HG03565 (cell line): ENCODE results near the gene DLG2.

Experiments
- ATAC-seq: cut with Tn5 transposase; IDR thresholded peaks from one replicate; pipeline ENCODE4 v1.9.1; 2021; ENCODE audit warnings: mild to moderate bottlenecking, moderate library complexity; ENCODE audit not compliant: unreplicated experiment

Gene DLG2

GRCh38 chr11:83723999-83724398 lies 1903.1 kb downstream of the DLG2 start:
- peak; percentile 62 for ATAC-seq

- no peak for ATAC-seq
Observed at GRCh38 chr11:83722392-83723119, 1904.6 kb downstream of the DLG2 start.

- ATAC-seq: no peak
Observed at GRCh38 chr11:83721263-83721662, 1905.9 kb downstream of the DLG2 start.

- ATAC-seq: no peak
Observed at GRCh38 chr11:83720675-83721074, 1906.5 kb downstream of the DLG2 start.

- no peak for ATAC-seq
Observed at GRCh38 chr11:83717537-83717936, 1909.6 kb downstream of the DLG2 start.

GRCh38 chr11:83715927-83716535 lies 1911.1 kb downstream of the DLG2 start:
- ATAC-seq: no peak

- no peak for ATAC-seq
Observed at GRCh38 chr11:83713708-83714107, 1913.4 kb downstream of the DLG2 start.

GRCh38 chr11:83711106-83711527 lies 1916.0 kb downstream of the DLG2 start:
- no peak for ATAC-seq

- no peak for ATAC-seq
Observed at GRCh38 chr11:83709434-83709833, 1917.7 kb downstream of the DLG2 start.

GRCh38 chr11:83706566-83706965 lies 1920.6 kb downstream of the DLG2 start:
- ATAC-seq: no peak

GRCh38 chr11:83702796-83703195 lies 1924.3 kb downstream of the DLG2 start:
- ATAC-seq: no peak

- ATAC-seq: no peak
Observed at GRCh38 chr11:83697518-83697917, 1929.6 kb downstream of the DLG2 start.

- ATAC-seq: no peak
Observed at GRCh38 chr11:83695046-83695445, 1932.1 kb downstream of the DLG2 start.

- no peak for ATAC-seq
Observed at GRCh38 chr11:83694191-83694910, 1932.8 kb downstream of the DLG2 start.

- ATAC-seq: no peak
Observed at GRCh38 chr11:83693306-83693992, 1933.7 kb downstream of the DLG2 start.

- ATAC-seq: no peak
Observed at GRCh38 chr11:83692675-83693074, 1934.5 kb downstream of the DLG2 start.

- ATAC-seq: no peak
Observed at GRCh38 chr11:83691451-83691950, 1935.6 kb downstream of the DLG2 start.

GRCh38 chr11:83689144-83689780 lies 1937.9 kb downstream of the DLG2 start:
- ATAC-seq: no peak

- ATAC-seq: no peak
Observed at GRCh38 chr11:83687787-83688186, 1939.4 kb downstream of the DLG2 start.

- no peak for ATAC-seq
Observed at GRCh38 chr11:83685730-83686129, 1941.4 kb downstream of the DLG2 start.

- ATAC-seq: no peak
Observed at GRCh38 chr11:83684071-83684470, 1943.1 kb downstream of the DLG2 start.
